Measurements from ENCODE around the gene BICRA.
"Not testable (repeated sequence)": the region's sequence is repeated elsewhere in the genome, so short reads cannot be mapped to it uniquely, and the experiment has no call there.

BICRA gene

GRCh38 chr19:47633517-47633916 is 24.6 kb downstream of the BICRA start:
- Mint-ChIP-seq H3K27ac (no peak overlapping the region), H3K4me1 (ENCODE audit: low read depth) (peaks cover 42% of the 10 kb centered on the region), H3K27me3 (no peaks in the 10 kb centered on the region), H3K4me3 (no peak overlapping the region), H3K9me3 (no peaks in the 10 kb centered on the region), H3K36me3 (ENCODE audit: low read depth) (peaks cover 31% of the 10 kb centered on the region)
- DNase-seq, result no peak

GRCh38 chr19:47633996-47634395 is 25.1 kb downstream of the BICRA start:
- no peak for DNase-seq
- H3K4me3 Mint-ChIP-seq, result no peak overlapping the region
- peaks cover 28% of the 10 kb centered on the region for H3K36me3 Mint-ChIP-seq (ENCODE audit: low read depth)
- peak overlapping the region; percentile 22 for H3K27ac Mint-ChIP-seq
- H3K27me3 Mint-ChIP-seq, result no peaks in the 10 kb centered on the region
- H3K4me1 Mint-ChIP-seq (ENCODE audit: low read depth), result peaks cover 42% of the 10 kb centered on the region
- no peaks in the 10 kb centered on the region for H3K9me3 Mint-ChIP-seq

GRCh38 chr19:47635152-47635754 is 26.3 kb downstream of the BICRA start:
- peaks cover 42% of the 10 kb centered on the region for H3K4me1 Mint-ChIP-seq (ENCODE audit: low read depth)
- not testable (repeated sequence) for H3K27ac Mint-ChIP-seq, DNase-seq, H3K27me3 Mint-ChIP-seq, H3K4me3 Mint-ChIP-seq, H3K9me3 Mint-ChIP-seq
- H3K36me3 Mint-ChIP-seq (ENCODE audit: low read depth), result peaks cover 26% of the 10 kb centered on the region

- Mint-ChIP-seq H3K4me3 (no peak overlapping the region), H3K27me3 (no peaks in the 10 kb centered on the region), H3K9me3 (no peaks in the 10 kb centered on the region), H3K4me1 (ENCODE audit: low read depth) (peaks cover 39% of the 10 kb centered on the region), H3K36me3 (ENCODE audit: low read depth) (peaks cover 18% of the 10 kb centered on the region), H3K27ac (no peak overlapping the region)
- no peak for DNase-seq
These were observed 28.6 kb downstream of the BICRA start for GRCh38 chr19:47637550-47637949.

GRCh38 chr19:47641891-47642485 is 33.1 kb downstream of the BICRA start:
- Mint-ChIP-seq H3K27me3 (no peaks in the 10 kb centered on the region), H3K36me3 (ENCODE audit: low read depth) (peaks cover 31% of the 10 kb centered on the region), H3K4me3 (no peak overlapping the region), H3K9me3 (no peaks in the 10 kb centered on the region), H3K4me1 (ENCODE audit: low read depth) (peaks cover 35% of the 10 kb centered on the region), H3K27ac (no peak overlapping the region)
- no peak for DNase-seq

GRCh38 chr19:47643281-47643680 is 34.3 kb downstream of the BICRA start:
- Mint-ChIP-seq H3K4me1 (ENCODE audit: low read depth) (peaks cover 33% of the 10 kb centered on the region), H3K4me3 (no peak overlapping the region), H3K27ac (no peak overlapping the region), H3K36me3 (ENCODE audit: low read depth) (peaks cover 32% of the 10 kb centered on the region), H3K27me3 (no peaks in the 10 kb centered on the region), H3K9me3 (no peaks in the 10 kb centered on the region)
- DNase-seq, result no peak

GRCh38 chr19:47644199-47644598 is 35.3 kb downstream of the BICRA start:
- Mint-ChIP-seq H3K4me1 (ENCODE audit: low read depth) (peaks cover 32% of the 10 kb centered on the region), H3K9me3 (no peaks in the 10 kb centered on the region), H3K36me3 (ENCODE audit: low read depth) (peaks cover 32% of the 10 kb centered on the region), H3K27me3 (no peaks in the 10 kb centered on the region), H3K4me3 (no peak overlapping the region), H3K27ac (no peak overlapping the region)
- DNase-seq, result no peak

GRCh38 chr19:47644743-47645482 is 36.0 kb downstream of the BICRA start:
- Mint-ChIP-seq H3K9me3 (peaks cover 3% of the 10 kb centered on the region), H3K4me1 (ENCODE audit: low read depth) (peaks cover 35% of the 10 kb centered on the region), H3K36me3 (ENCODE audit: low read depth) (peaks cover 35% of the 10 kb centered on the region), H3K4me3 (no peak overlapping the region), H3K27ac (peak overlapping the region; percentile 29), H3K27me3 (no peaks in the 10 kb centered on the region)
- no peak for DNase-seq

- H3K4me3 Mint-ChIP-seq, result no peak overlapping the region
- H3K36me3 Mint-ChIP-seq (ENCODE audit: low read depth), result peaks cover 46% of the 10 kb centered on the region
- peaks cover 27% of the 10 kb centered on the region for H3K4me1 Mint-ChIP-seq (ENCODE audit: low read depth)
These were observed 38.0 kb downstream of the BICRA start for GRCh38 chr19:47646924-47647323.

GRCh38 chr19:47649588-47649987 is 40.7 kb downstream of the BICRA start:
- H3K36me3 Mint-ChIP-seq (ENCODE audit: low read depth), result peaks cover 60% of the 10 kb centered on the region
- peaks cover 25% of the 10 kb centered on the region for H3K4me1 Mint-ChIP-seq (ENCODE audit: low read depth)
- H3K27ac Mint-ChIP-seq, result no peak overlapping the region
- H3K27me3 Mint-ChIP-seq, result no peaks in the 10 kb centered on the region
- H3K4me3 Mint-ChIP-seq, result no peak overlapping the region
- peaks cover 3% of the 10 kb centered on the region for H3K9me3 Mint-ChIP-seq
- DNase-seq, result no peak

More at GRCh38 chr19:47646924-47647323, 38.0 kb downstream of the BICRA start:
- peaks cover 3% of the 10 kb centered on the region for H3K9me3 Mint-ChIP-seq
- no peaks in the 10 kb centered on the region for H3K27me3 Mint-ChIP-seq
- no peak overlapping the region for H3K27ac Mint-ChIP-seq
- no peak for DNase-seq

GRCh38 chr19:47650700-47651099 is 41.8 kb downstream of the BICRA start:
- Mint-ChIP-seq H3K9me3 (peaks cover 3% of the 10 kb centered on the region), H3K36me3 (ENCODE audit: low read depth) (peaks cover 58% of the 10 kb centered on the region), H3K27me3 (no peaks in the 10 kb centered on the region), H3K4me1 (ENCODE audit: low read depth) (peaks cover 18% of the 10 kb centered on the region), H3K27ac (no peak overlapping the region), H3K4me3 (no peak overlapping the region)
- DNase-seq, result no peak

GRCh38 chr19:47651132-47651531 is 42.2 kb downstream of the BICRA start:
- Mint-ChIP-seq H3K9me3 (peaks cover 3% of the 10 kb centered on the region), H3K4me3 (no peak overlapping the region), H3K36me3 (ENCODE audit: low read depth) (peaks cover 54% of the 10 kb centered on the region), H3K27me3 (no peaks in the 10 kb centered on the region), H3K27ac (peak overlapping the region; percentile 13), H3K4me1 (ENCODE audit: low read depth) (peaks cover 18% of the 10 kb centered on the region)
- no peak for DNase-seq

GRCh38 chr19:47651691-47652090 is 42.8 kb downstream of the BICRA start:
- Mint-ChIP-seq H3K4me3 (no peak overlapping the region), H3K9me3 (peaks cover 3% of the 10 kb centered on the region), H3K36me3 (ENCODE audit: low read depth) (peaks cover 49% of the 10 kb centered on the region), H3K27ac (peak overlapping the region; percentile 13), H3K4me1 (ENCODE audit: low read depth) (peaks cover 18% of the 10 kb centered on the region), H3K27me3 (no peaks in the 10 kb centered on the region)
- DNase-seq, result no peak

GRCh38 chr19:47652285-47652684 is 43.4 kb downstream of the BICRA start:
- DNase-seq, result no peak
- no peaks in the 10 kb centered on the region for H3K27me3 Mint-ChIP-seq
- peaks cover 43% of the 10 kb centered on the region for H3K36me3 Mint-ChIP-seq (ENCODE audit: low read depth)
- no peak overlapping the region for H3K27ac Mint-ChIP-seq
- peaks cover 3% of the 10 kb centered on the region for H3K9me3 Mint-ChIP-seq
- H3K4me1 Mint-ChIP-seq (ENCODE audit: low read depth), result peaks cover 18% of the 10 kb centered on the region
- H3K4me3 Mint-ChIP-seq, result no peak overlapping the region

- Mint-ChIP-seq H3K4me3 (no peak overlapping the region), H3K36me3 (ENCODE audit: low read depth) (peaks cover 36% of the 10 kb centered on the region), H3K4me1 (ENCODE audit: low read depth) (peaks cover 16% of the 10 kb centered on the region), H3K27ac (no peak overlapping the region), H3K27me3 (no peaks in the 10 kb centered on the region), H3K9me3 (peaks cover 3% of the 10 kb centered on the region)
- DNase-seq, result no peak
These were observed 44.9 kb downstream of the BICRA start for GRCh38 chr19:47653856-47654255.

Measured in activated T-cell treated with anti-CD3 and anti-CD28 coated beads, Interleukin-2, amount 50 U/mL, for 24 hours (primary cell).